ENCODE results near the gene HOXB4.

Gene HOXB4

DNA sequence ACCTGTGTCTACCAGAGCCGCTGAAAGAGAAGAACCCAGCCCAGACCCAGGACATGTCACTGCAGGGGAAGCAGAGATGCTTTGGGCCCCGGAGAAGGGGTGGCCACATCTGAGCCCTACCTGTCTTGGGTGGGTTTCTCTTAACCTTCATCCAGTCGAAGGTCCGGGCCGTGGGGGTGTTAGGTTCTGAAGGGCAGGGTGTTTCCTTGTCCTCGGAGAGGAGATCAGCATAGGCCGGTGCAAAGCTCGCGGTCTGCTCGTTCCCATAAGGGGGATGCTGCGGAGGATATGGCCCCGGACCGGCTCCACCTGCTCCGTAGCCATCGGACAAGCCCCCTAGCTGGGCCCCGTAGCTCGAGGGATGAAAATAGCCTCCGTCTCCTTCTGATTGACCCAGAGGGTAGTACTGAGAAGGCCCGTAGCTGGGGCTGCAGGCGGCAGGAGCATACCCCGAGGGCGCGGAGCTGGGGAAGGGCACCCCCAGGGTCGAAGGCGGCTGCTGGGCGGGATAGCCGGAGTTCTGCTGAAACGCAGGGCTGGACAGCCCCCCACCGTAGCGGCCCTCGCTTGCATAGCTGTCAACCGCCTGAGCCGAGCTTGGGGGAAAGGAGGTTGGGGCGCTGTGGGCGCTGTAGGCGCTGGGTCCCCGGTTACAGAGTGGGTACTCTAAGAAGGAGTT is 47.8 kb downstream of the HOXB4 start:
- TF ChIP-seq, protein P1, sequence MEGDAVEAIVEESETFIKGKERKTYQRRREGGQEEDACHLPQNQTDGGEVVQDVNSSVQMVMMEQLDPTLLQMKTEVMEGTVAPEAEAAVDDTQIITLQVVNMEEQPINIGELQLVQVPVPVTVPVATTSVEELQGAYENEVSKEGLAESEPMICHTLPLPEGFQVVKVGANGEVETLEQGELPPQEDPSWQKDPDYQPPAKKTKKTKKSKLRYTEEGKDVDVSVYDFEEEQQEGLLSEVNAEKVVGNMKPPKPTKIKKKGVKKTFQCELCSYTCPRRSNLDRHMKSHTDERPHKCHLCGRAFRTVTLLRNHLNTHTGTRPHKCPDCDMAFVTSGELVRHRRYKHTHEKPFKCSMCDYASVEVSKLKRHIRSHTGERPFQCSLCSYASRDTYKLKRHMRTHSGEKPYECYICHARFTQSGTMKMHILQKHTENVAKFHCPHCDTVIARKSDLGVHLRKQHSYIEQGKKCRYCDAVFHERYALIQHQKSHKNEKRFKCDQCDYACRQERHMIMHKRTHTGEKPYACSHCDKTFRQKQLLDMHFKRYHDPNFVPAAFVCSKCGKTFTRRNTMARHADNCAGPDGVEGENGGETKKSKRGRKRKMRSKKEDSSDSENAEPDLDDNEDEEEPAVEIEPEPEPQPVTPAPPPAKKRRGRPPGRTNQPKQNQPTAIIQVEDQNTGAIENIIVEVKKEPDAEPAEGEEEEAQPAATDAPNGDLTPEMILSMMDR (IDR thresholded peaks at IDR 0.05; ENCODE audit: low read depth, low read length): no peak

GRCh38 chr17:48529683-48530009 is 48.5 kb downstream of the HOXB4 start:
- DNase-seq (ENCODE audit: extremely low read depth, low read depth): no peak
- TF ChIP-seq, protein P1 (IDR thresholded peaks at IDR 0.05; ENCODE audit: low read depth, low read length): no peak

More for the DNA sequence above, 47.8 kb downstream of the HOXB4 start:
- no peak for DNase-seq (ENCODE audit: extremely low read depth, low read depth)

GRCh38 chr17:48528936-48529682 is 49.0 kb downstream of the HOXB4 start:
- TF ChIP-seq, protein P1 (IDR thresholded peaks at IDR 0.05; ENCODE audit: low read depth, low read length): no peak
- no peak for DNase-seq (ENCODE audit: extremely low read depth, low read depth)

- no peak for DNase-seq (ENCODE audit: extremely low read depth, low read depth)
- TF ChIP-seq, protein P1 (IDR thresholded peaks at IDR 0.05; ENCODE audit: low read depth, low read length): no peak
Measured at GRCh38 chr17:48528153-48528935, 49.8 kb downstream of the HOXB4 start.

DNA sequence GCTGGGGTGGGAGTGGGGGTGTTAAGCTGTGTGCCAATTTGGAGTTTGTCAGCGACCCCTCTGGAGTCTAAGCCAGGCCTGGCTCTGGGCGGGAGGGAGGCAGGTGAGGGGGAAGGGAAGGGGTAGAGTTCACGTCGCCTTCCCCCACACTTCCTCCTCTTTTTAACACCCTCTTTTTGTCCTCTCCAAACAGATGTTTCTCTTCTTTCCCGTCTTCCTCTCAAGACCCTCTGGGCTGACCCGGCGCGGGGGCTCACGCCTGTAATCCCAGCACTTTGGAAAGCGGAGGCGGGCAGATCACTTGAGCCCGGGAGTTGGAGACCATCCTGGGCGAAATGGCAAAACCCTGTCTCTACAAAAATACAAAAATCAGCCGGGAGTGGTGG is 50.6 kb downstream of the HOXB4 start:
- DNase-seq (ENCODE audit: extremely low read depth, low read depth): no peak
- TF ChIP-seq, protein P1 (IDR thresholded peaks at IDR 0.05; ENCODE audit: low read depth, low read length): no peak

GRCh38 chr17:48526608-48527546 is 51.3 kb downstream of the HOXB4 start:
- no peak for DNase-seq (ENCODE audit: extremely low read depth, low read depth)
- TF ChIP-seq, protein P1 (IDR thresholded peaks at IDR 0.05; ENCODE audit: low read depth, low read length): no peak
